DMS114 treated with DMSO at 0.1 percent for 48 hours (cell line): ENCODE results near the gene VCAM1.

Experiments
- DNase-seq: peaks from one replicate; lab custom pipeline; 2025; ENCODE audit not compliant: unreplicated experiment; lab: John Stamatoyannopoulos, UW

The VCAM1 gene

GRCh38 chr1:100721526-100722207 lies 2.1 kb downstream of the VCAM1 start:
- DNase-seq = no peak

- DNase-seq = no peak
Measured at GRCh38 chr1:100722221-100722620, 2.7 kb downstream of the VCAM1 start.

GRCh38 chr1:100724281-100724680 lies 4.7 kb downstream of the VCAM1 start:
- DNase-seq = no peak

- no peak for DNase-seq
Measured at GRCh38 chr1:100730130-100730529, 10.6 kb downstream of the VCAM1 start.

GRCh38 chr1:100731309-100731708 lies 11.8 kb downstream of the VCAM1 start:
- no peak for DNase-seq

GRCh38 chr1:100731758-100732157 lies 12.2 kb downstream of the VCAM1 start:
- DNase-seq = no peak

- no peak for DNase-seq
Measured at GRCh38 chr1:100734676-100735075, 15.1 kb downstream of the VCAM1 start.

GRCh38 chr1:100735244-100735643 lies 15.7 kb downstream of the VCAM1 start:
- DNase-seq = no peak

GRCh38 chr1:100736324-100736723 lies 16.8 kb downstream of the VCAM1 start:
- no peak for DNase-seq

GRCh38 chr1:100736746-100737145 lies 17.2 kb downstream of the VCAM1 start:
- no peak for DNase-seq

GRCh38 chr1:100746542-100746932 lies 27.0 kb downstream of the VCAM1 start:
- DNase-seq = no peak

GRCh38 chr1:100747771-100748170 lies 28.2 kb downstream of the VCAM1 start:
- no peak for DNase-seq

- no peak for DNase-seq
Measured at GRCh38 chr1:100750005-100750885, 30.7 kb downstream of the VCAM1 start.

GRCh38 chr1:100752791-100753190 lies 33.2 kb downstream of the VCAM1 start:
- no peak for DNase-seq

GRCh38 chr1:100757946-100758345 lies 38.4 kb downstream of the VCAM1 start:
- DNase-seq = no peak

GRCh38 chr1:100759188-100759587 lies 39.6 kb downstream of the VCAM1 start:
- DNase-seq = no peak

- no peak for DNase-seq
Measured at GRCh38 chr1:100760511-100760910, 41.0 kb downstream of the VCAM1 start.

GRCh38 chr1:100762461-100762860 lies 42.9 kb downstream of the VCAM1 start:
- DNase-seq = no peak

GRCh38 chr1:100767176-100767890 lies 47.8 kb downstream of the VCAM1 start:
- DNase-seq = no peak

GRCh38 chr1:100769323-100769722 lies 49.8 kb downstream of the VCAM1 start:
- no peak for DNase-seq

- no peak for DNase-seq
Measured at GRCh38 chr1:100769906-100770646, 50.5 kb downstream of the VCAM1 start.
